ENCODE results near the gene CARD6.
"Not testable (repeated sequence)": the region's sequence is repeated elsewhere in the genome, so short reads cannot be mapped to it uniquely, and the experiment has no call there.

CARD6 gene

GRCh38 chr5:40828021-40828631, 13.0 kb upstream of the CARD6 start:
- DNase-seq = no peak

DNA sequence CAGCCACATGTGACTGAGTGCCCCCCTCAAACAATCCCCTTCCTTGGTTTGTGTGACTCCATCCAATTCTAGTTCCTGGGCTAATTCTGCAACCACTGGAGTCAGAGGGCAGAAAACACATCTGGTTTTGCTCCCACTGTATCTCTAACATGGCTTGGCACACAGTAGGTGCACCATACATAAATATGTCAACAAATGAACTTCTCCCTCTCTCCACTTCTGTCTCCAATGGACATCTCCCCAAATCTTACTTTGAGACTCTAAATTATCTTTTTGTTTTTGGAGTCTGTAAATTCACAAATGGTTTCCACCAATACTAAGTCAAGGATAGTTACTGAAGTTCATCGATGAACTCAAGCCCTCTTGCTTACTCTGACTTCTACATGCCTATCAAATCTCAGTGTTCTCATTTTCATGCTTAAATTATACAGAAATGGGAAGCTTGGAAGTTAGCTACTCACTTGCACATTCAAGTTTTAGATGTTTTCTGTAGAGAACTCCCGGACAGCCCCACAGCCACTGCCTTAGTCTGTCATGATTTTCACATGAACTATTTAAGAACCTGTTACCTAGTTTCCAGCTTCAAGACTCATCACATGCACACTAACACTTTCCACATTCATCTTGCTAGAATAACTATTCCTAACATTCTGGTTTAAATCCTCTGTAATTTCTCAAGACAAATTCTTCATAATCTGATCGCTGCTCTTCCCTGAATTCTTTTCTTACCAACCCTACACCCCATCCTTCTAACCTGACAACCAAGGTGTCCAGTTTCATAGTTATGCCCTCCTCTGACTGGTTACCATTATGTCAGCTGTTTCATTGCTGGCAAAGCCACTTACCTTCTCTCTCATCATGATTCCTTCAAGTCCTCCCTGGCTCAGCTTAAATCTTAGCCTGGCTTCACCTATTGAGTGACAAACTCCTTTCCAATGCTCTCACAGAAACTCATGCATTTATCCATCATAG, 12.2 kb upstream of the CARD6 start:
- DNase-seq = no peak

DNA sequence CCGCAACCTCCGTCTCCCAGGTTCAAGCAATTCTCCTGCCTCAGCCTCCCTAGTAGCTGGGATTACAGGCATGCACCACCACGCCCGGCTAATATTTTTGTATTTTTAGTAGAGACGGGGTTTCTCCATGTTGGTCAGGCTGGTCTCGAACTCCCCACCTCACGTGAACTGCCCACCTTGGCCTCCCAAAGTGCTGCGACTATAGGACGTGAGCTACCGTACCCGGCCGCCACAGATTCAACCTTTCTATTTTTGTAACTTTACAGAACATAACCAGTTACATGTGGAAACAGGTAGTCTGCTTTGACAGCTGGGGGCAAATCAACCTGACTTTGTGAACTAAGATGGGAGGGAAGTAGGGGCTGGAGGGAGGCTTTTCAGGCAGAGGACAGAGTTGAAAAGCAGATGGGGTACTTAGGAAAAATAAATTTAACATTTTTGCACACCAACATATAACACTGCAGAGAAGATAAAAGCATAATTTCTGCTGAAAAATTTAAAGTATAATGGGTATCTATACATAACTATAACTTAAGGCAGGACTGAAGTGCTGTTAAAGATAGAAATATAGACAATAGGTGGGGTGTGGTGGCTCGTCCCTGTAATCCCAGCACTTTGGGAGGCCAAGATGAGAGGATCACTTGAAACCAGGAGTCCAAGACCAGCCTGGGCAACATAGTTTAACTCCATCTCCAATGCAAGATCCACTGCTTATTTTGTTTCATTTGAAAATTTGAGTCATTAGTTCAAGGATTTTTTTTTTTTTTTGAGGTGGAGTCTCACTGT, 11.2 kb upstream of the CARD6 start:
- no peak for DNase-seq

DNA sequence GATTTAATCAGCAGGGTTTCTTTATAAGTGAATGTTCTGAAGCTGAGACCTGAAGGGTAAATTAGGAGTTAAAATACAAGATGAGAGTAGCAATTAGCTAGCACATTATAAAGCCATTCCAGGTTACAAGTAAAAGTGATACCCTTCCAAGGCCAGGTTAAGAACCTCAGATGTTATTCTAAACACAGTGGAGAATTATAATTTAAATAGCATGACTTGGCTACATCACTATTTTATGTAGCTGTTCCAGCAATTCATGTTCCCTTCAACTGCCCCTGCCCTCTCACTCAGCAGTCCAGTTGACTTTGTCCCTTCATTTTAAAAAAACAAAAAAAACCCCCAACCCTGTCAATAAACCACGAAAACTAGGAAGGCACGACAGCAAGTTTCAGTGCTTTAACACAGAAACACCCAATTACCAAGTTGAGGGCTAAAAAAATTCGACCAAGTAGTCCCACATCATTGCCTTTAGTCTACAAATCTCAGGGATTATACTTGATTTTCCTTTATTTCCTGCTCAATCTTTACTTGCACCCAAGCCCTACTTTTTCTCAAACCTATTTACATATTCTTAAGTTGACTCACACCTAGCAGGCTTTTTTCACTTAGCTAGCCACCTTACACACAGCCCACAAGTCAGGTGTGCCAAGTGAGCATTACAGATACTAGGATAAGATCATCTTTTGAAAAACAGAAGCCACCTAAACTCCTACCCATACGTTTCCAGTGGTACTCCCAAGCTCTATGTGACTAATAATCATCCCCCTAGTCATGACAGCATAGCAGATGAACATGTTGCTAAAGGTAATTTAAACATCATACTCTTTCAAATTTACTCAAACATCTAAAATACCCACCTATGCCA, 9.6 kb upstream of the CARD6 start:
- peak; percentile 24 for DNase-seq

- no peak for DNase-seq
These were observed 8.8 kb upstream of the CARD6 start for GRCh38 chr5:40832345-40832744.

- DNase-seq = no peak
These were observed 7.4 kb upstream of the CARD6 start for GRCh38 chr5:40833712-40834229.

DNA sequence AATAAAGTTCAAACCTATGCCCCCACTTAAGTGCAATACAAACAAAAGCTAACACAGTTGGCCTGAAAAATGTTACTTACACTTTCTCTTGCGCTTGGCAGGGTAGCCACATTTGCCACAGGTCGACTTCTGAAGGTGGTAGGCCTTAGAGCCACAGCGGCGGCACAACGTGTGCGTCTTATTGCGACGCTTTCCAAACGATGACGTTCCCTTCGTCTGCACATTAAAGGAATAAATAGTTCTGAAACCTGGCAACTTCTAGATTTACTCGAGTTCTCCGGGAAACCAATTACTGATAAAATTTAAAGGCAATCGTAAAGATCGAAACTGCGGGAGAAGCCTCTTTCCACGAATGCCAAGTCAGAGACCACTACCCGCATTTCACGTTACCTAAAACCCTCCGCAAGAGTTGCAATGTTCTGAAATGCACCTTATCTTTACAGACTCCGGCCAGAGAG, 6.7 kb upstream of the CARD6 start:
- DNase-seq = peak; percentile 41

GRCh38 chr5:40834849-40835787, 6.0 kb upstream of the CARD6 start, which contains the start of gene RPL37:
RPL37 (minus strand) TSS chr5:40835222; CDS start chr5:40835185, 37 bp downstream.
- peak; percentile 93 for DNase-seq

GRCh38 chr5:40838086-40838485, 3.1 kb upstream of the CARD6 start:
- DNase-seq = no peak

GRCh38 chr5:40842351-40842750, 1.2 kb downstream of the CARD6 start:
- DNase-seq = no peak

DNA sequence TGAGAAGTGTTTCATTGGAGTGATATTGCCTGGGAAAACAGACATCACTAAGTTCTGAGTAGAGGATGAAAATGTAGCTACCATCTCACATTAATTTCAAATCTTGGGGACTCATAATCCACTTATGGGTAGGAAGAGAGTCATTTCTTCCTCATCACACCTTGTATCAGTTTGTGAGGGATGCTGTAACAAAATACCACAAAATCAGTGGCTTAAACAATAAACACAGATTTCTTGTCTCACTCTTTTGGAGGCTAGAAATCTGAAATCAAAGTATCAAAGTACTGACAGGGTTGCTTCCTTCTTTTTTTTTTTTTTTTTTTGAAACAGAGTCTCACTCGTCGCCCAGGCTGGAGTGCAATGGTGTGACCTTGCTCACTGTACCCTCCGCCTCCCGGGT, 3.4 kb downstream of the CARD6 start:
- DNase-seq = no peak

- DNase-seq = no peak
These were observed 5.2 kb downstream of the CARD6 start for GRCh38 chr5:40846371-40846770.

- no peak for DNase-seq
These were observed 6.4 kb downstream of the CARD6 start for GRCh38 chr5:40847525-40847924.

DNA sequence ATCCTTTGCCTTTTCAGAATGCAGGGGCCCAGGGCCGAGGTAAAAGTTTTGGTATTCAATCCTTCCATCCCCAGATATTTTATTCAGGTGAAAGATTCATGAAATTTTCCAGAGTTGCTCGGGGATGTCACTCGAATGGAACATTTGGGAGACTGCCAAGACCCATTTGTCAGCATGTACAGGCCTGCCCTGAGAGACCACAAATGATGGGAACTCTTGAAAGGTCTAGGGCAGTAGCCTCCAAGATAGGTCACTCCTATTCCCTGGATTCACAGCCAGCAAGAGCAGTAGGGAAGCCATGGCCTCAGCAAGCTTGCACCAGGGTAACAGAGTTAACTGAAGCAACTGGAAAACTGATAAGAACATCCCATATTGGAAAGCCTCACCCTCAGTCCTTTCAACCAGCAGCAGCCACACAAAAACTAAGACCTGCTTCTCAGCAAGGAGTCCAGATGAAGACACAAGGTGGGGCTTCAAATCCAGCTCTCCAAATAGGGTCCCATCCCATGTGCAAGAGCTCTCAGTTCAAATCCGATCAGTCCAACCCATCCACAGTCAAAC, 12.5 kb downstream of the CARD6 start:
- no peak for DNase-seq

GRCh38 chr5:40860711-40861110, 19.5 kb downstream of the CARD6 start:
- DNase-seq = no peak

DNA sequence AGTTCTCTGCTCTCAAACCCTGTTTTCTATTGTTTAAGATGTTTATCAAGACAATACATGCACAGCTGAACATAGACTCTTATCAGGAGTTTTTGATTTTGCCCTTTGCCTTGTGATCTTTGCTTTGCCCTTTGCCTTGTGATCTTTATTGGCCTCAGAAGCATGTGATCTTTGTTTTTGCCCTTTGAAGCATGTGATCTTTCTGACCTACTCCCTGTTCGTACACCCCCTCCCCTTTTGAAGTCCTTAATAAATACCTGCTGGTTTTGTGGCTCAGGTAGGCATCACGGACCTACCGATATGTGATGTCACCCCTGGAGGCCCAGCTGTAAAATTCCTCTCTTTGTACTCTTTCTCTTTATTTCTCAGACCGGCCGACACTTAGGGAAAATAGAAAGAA, 23.8 kb downstream of the CARD6 start:
- not testable (repeated sequence) for DNase-seq

GRCh38 chr5:40866844-40867243, 25.7 kb downstream of the CARD6 start:
- DNase-seq = no peak

DNA sequence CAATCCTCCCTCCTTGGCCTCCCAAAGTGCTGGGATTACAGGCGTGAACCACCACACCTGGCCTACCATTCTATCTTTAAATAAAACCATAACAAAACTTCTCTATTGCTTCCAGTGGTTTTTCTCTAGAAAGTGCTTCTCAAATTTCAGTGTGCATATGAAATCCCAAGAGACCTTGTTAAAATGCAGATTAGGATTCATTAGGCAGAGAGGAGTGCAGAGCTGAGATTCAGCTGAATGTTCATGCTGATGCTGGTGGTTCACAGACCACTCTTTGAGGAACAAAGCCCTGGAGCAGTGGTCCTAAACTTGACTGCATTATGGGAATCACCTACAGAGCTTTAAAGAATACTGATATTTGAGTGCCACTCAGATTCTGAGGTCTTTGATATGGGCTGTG, 28.2 kb downstream of the CARD6 start:
- no peak for DNase-seq

DNA sequence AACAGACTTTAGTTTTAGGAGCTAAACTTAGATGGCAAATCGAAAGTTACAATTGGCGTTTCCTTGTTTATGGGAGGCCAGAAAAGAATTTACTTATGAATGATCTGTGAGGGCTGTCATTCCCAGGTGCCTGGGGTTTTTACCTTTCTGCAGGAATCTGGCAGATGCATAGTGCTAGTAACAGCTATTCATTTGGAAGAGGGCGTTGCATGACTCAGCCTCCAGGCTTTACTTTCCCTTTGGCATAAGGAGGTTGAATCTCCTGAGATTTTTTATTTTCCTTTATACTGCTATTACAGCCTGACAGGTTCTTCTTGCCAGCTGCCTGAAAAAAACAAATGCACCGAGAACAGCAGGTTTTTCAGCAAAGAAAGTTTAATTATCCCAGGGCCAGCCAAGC, 30.0 kb downstream of the CARD6 start:
- no peak for DNase-seq

- not testable (repeated sequence) for DNase-seq
These were observed 31.1 kb downstream of the CARD6 start for GRCh38 chr5:40872253-40872652.
